Measurements from ENCODE around the gene MILR1. TPM values are rescaled to one million over a fixed set of nuclear protein-coding genes. Genes with fewer than 3 reads are reported as not detected.
A peak's percentile ranks its signal among the peaks of the same experiment; 100 is the strongest.

MILR1 gene
- total RNA-seq, 2 experiments from 2014 or later = 1.3 to 2.3 TPM

DNA sequence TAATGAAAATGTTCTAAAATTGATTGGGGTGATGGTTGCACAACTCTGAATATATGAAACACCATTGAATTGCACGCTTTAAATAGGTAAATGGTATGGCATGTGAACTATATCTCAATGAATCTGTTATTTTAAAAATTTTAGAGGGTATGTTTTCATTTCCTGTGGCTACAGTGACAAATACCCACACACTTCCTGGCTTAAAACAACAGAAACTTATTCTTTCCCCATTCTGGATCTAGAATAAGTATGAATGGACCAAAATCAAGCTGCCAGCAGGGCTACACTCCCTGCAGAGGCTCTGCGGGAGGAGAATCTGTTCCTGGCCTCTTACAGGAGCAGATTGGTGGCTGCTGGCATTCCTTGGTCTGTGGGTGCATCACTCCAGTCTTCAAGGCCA lies 47.0 kb upstream of the MILR1 start:
- H3K4me3 Mint-ChIP-seq = no peak overlapping the region
- H3K4me1 Mint-ChIP-seq (ENCODE audit: low read depth) = peaks cover 42% of the 10 kb centered on the region
- ATAC-seq = no peak
- peak overlapping the region; percentile 59 for H3K27ac Mint-ChIP-seq
- TF ChIP-seq, protein P1, sequence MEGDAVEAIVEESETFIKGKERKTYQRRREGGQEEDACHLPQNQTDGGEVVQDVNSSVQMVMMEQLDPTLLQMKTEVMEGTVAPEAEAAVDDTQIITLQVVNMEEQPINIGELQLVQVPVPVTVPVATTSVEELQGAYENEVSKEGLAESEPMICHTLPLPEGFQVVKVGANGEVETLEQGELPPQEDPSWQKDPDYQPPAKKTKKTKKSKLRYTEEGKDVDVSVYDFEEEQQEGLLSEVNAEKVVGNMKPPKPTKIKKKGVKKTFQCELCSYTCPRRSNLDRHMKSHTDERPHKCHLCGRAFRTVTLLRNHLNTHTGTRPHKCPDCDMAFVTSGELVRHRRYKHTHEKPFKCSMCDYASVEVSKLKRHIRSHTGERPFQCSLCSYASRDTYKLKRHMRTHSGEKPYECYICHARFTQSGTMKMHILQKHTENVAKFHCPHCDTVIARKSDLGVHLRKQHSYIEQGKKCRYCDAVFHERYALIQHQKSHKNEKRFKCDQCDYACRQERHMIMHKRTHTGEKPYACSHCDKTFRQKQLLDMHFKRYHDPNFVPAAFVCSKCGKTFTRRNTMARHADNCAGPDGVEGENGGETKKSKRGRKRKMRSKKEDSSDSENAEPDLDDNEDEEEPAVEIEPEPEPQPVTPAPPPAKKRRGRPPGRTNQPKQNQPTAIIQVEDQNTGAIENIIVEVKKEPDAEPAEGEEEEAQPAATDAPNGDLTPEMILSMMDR (IDR thresholded peaks at IDR 0.05) = no peak
- DNase-seq = no peak
- intact Hi-C loops (cut with micrococcal nuclease) = no loop called here
- ChIA-PET CTCF (interaction anchor here (0.9 to 1.9 kb wide), 7 partner anchors 10 to 247 kb away, joined by 3 to 13 read pairs (median 3); no protein-coding TSS in a partner anchor), POLR2A (interaction anchor here (0.9 to 1.4 kb wide), 3 partner anchors 8 to 82 kb away, joined by 3 read pairs; no protein-coding TSS in a partner anchor)
- H3K9me3 Mint-ChIP-seq = peaks cover 1% of the 10 kb centered on the region
- peaks cover 13% of the 10 kb centered on the region for H3K36me3 Mint-ChIP-seq (ENCODE audit: low read depth)
- H3K27me3 Mint-ChIP-seq = no peaks in the 10 kb centered on the region

DNA sequence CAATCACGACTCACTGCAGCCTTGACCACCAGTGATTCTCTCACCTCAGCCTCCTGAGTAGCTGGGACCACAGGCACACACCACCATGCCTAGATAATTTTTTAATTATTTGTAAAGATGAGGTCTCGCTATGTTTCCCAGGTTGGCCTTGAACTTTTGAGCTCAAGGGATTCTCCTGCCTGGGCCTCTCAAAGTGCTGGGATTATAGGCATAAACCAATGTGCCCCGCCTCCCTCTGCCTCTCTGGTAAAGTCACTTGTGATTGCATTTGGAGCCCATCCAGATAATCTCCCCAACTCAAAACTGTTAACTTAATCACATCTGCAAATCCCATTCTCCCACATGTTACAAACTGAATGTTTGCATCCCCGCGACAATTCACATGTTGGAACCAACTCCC lies 46.4 kb upstream of the MILR1 start:
- no peak overlapping the region for H3K4me3 Mint-ChIP-seq
- no peak overlapping the region for H3K27ac Mint-ChIP-seq
- no peaks in the 10 kb centered on the region for H3K27me3 Mint-ChIP-seq

DNA sequence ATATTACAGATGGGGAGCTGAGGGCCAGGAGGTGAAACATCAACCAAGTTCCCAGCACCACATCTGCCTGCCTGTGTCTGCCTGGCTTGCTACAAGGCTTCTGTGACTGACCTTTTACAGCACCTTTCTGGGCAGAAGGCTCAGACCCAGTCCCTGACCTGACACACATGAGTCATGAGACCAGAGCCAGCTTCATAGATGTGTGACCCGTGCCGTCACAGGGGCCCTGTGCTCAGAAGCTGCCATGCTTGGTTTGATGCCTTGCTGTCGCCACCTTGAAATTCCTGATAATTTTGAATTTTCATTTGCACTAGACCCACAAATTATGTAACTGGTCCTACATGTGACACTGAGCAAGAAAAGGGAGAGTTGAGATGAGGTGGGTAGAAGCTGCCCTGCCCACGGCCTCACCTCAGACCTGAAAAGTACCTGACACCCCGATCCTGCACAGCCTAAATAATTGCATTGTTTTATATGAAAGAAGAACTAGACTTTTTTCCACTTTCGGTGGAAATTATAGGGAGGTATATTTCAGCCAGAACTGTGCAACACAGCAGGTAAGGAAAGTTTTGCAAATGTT lies 44.9 kb upstream of the MILR1 start:
- peaks cover 7% of the 10 kb centered on the region for H3K36me3 Mint-ChIP-seq (ENCODE audit: low read depth)
- ATAC-seq = no peak
- TF ChIP-seq, protein P1 (IDR thresholded peaks at IDR 0.05) = no peak
- peaks cover 32% of the 10 kb centered on the region for H3K4me1 Mint-ChIP-seq (ENCODE audit: low read depth)
- no peak for DNase-seq
- H3K27me3 Mint-ChIP-seq = no peaks in the 10 kb centered on the region
- H3K4me3 Mint-ChIP-seq = no peak overlapping the region
- ChIA-PET CTCF (interaction anchor here (1.2 to 1.4 kb wide), 3 partner anchors 9 to 83 kb away, joined by 3 to 4 read pairs (median 3); no protein-coding TSS in a partner anchor), POLR2A (no interaction called here)
- no peak overlapping the region for H3K27ac Mint-ChIP-seq
- intact Hi-C loops (cut with micrococcal nuclease) = no loop called here
- H3K9me3 Mint-ChIP-seq = peaks cover 1% of the 10 kb centered on the region

More for the DNA sequence above, 46.4 kb upstream of the MILR1 start:
- Mint-ChIP-seq H3K4me1 (ENCODE audit: low read depth) (peaks cover 42% of the 10 kb centered on the region), H3K36me3 (ENCODE audit: low read depth) (peaks cover 13% of the 10 kb centered on the region), H3K9me3 (peaks cover 1% of the 10 kb centered on the region)
- ChIA-PET POLR2A (interaction anchor here (1.4 kb wide), 1 partner anchor 33 kb away, joined by 3 read pairs; no protein-coding TSS in a partner anchor), CTCF (interaction anchor here (1.2 to 1.9 kb wide), 4 partner anchors 10 to 90 kb away, joined by 3 to 13 read pairs (median 4); no protein-coding TSS in a partner anchor)
- intact Hi-C loops (cut with micrococcal nuclease) = no loop called here
- ATAC-seq (no peak), DNase-seq (no peak)
- TF ChIP-seq, protein P1 (IDR thresholded peaks at IDR 0.05) = no peak

DNA sequence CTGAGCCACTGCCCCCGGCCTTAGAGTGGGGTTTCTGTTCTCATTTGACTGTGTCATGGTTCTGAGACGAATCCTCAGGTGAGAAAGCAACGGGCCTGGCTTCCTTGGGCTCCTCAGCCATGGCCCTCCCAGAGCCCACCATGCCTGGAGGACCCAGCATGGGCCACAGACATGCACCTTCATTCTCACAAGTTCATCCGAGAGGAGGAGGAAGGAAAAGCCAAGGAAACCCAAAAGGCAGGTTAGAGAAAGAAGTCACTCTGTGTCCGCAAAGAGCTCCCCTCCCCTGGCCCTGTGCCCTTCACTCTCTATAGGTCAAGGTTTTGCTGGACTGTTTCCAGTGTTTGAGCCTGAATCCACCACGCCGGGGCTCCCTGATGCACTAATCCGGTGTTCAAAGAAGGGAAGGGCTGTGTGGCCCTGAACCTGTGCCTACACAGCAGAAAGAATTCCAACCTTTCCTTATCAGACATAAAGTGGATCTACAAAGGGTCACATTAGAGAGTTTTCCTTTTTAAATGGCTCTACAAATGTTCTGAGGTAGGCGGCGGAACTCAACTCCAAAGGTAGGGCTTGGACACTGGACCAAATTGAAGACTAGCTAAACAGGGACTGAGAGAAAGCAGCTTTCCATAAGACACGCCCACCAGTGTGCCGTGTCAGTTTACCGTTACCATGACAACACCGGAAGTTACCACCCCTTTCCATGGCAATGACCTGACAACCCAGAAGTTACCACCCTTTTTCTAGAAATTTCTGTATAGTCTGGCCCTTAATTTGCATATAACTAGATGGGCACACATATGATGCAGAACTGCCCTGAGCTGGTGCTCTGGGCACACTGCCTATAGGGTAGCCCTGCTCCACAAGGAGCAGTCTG lies 42.4 kb upstream of the MILR1 start:
- no peak overlapping the region for H3K4me3 Mint-ChIP-seq
- H3K27me3 Mint-ChIP-seq = no peaks in the 10 kb centered on the region
- ATAC-seq (no peak), DNase-seq (no peak)
- H3K9me3 Mint-ChIP-seq = peaks cover 1% of the 10 kb centered on the region
- no peak overlapping the region for H3K27ac Mint-ChIP-seq
- POLR2A ChIA-PET = interaction anchor here (1.0 kb wide), 1 partner anchor 90 kb away, joined by 3 read pairs; no protein-coding TSS in a partner anchor
- intact Hi-C loops (cut with micrococcal nuclease) = no loop called here
- peaks cover 17% of the 10 kb centered on the region for H3K4me1 Mint-ChIP-seq (ENCODE audit: low read depth)
- H3K36me3 Mint-ChIP-seq (ENCODE audit: low read depth) = peaks cover 4% of the 10 kb centered on the region
- TF ChIP-seq, protein P1 (IDR thresholded peaks at IDR 0.05) = no peak
- CTCF ChIA-PET = interaction anchor here (0.7 to 6.7 kb wide), 3 partner anchors 11 to 93 kb away, joined by 3 to 73 read pairs (median 3); no protein-coding TSS in a partner anchor
